ENCODE data around the gene AP5B1. TPM values are rescaled to one million over a fixed set of nuclear protein-coding genes. Genes with fewer than 3 reads are reported as not detected.
"Not testable (repeated sequence)": the region's sequence is repeated elsewhere in the genome, so short reads cannot be mapped to it uniquely, and the experiment has no call there.

Gene AP5B1
- total RNA-seq, 1 donor from 2014 or later, result 22.2 TPM

DNA sequence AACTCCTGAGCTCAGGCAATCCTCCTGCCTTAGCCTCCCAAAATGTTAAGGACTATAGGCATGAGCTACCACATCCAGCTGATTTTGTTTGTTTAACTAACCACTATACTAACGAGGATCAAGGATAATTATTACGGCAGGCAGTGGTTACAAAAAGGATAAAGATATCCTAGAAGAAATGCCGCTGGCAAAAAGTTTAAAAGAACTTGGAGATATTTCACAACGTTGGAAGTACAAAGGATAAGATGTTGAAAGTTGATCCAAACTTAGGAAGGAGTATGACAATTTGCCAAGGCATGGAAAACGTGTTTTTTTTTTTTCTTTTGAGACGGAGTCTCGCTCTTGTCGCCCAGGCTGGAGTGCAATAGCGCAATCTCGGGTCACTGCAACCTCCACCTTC is 13.4 kb downstream of the AP5B1 start:
- DNase-seq (ENCODE audit: low spot score), result no peak

DNA sequence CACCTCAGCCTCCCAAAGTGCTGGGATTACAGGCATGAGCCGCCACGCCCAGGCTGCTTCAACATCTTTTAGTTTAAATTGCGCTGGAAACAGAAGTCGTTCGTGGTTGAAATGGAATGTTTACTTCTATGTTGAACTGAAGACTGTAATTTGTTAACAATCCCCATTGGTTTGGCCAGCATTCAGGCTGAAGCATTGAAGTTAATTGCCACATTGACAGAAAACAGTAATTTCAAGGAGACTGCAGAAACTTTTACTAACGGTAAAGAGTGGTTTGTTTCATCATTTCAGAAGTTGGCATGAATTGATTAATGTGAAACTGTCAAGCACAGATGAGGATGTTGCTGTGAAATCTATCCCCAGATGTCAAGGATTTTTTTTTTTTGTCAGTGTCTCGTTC is 14.2 kb downstream of the AP5B1 start:
- DNase-seq (ENCODE audit: low spot score), result no peak

DNA sequence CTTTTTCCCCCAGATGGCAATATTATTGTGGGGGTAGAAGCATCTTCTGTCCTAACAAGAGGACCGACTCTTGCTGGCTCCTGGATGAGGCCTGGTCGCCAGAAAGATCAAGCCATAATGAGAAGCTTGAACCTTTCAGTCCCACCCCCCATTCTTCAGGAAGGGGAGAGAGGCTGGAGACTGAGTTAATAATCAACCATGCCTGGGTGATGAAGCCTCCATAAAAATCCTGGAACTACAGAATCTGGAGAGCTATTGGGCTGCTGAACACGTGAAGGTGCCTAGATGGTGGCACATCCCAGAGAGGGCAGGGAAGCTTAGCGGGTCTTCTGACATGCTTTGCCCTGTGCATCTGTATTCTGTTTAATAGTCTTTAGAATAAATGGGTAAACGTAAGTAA is 16.3 kb downstream of the AP5B1 start:
- no peak for DNase-seq (ENCODE audit: low spot score)

DNA sequence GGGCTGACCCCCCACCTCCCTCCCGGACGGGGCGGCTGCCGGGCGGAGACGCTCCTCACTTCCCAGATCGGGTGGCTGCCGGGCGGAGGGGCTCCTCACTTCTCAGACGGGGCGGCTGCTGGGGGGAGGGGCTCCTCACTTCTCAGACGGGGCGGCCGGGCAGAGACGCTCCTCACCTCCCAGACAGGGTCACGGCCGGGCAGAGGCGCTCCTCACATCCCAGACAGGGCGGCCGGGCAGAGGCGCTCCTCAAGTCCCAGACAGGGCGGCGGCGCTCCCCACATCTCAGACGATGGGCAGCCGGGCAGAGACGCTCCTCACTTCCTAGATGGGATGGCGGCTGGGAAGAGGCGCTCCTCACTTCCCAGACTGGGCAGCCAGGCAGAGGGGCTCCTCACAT is 18.0 kb downstream of the AP5B1 start:
- DNase-seq (ENCODE audit: low spot score), result not testable (repeated sequence)

DNA sequence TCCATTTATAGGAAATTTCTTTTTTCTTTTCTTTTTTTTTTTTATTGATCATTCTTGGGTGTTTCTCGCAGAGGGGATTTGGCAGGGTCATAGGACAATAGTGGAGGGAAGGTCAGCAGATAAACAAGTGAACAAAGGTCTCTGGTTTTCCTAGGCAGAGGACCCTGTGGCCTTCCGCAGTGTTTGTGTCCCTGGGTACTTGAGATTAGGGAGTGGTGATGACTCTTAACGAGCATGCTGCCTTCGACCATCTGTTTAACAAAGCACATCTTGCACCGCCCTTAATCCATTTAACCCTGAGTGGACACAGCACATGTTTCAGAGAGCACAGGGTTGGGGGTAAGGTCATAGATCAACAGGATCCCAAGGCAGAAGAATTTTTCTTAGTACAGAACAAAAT is 18.6 kb downstream of the AP5B1 start:
- not testable (repeated sequence) for DNase-seq (ENCODE audit: low spot score)

DNA sequence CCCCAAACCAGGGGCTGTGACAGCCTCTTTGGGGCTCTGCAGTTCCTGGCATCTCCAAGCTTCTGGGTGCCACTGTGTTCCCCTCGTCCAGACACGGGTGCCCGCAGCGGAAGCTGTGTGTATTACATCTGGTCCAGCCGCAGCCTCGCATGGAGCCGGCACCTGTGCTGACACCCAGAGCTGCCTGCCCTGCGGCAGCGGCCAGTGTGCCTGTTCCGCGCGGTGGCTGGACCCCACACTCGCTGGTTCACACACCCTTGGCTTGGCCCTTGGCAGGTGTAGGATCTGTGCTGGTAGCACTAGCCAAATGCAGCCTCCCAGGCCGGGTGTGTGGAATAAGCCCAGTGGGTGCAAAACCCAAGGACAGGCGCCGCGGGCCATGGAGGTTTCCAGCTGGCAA is 35.7 kb downstream of the AP5B1 start:
- DNase-seq (ENCODE audit: low spot score), result no peak

DNA sequence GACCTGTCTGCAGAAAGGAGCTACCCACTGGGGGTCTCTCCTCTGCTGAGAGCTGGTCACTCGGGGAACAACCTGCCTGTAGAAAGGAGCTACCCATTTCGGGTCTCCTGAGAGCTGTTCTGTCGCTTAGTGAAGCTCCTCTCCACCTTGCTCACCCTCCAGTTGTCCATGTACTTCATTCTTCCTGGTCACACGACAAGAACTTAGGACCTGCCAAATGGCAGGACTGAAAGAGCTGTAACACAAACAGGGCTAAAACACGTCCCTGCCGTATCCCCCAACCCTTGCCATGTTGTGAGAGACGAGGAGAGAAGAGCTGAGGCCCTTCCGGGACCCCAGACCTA is 36.1 kb downstream of the AP5B1 start:
- DNase-seq (ENCODE audit: low spot score), result no peak

DNA sequence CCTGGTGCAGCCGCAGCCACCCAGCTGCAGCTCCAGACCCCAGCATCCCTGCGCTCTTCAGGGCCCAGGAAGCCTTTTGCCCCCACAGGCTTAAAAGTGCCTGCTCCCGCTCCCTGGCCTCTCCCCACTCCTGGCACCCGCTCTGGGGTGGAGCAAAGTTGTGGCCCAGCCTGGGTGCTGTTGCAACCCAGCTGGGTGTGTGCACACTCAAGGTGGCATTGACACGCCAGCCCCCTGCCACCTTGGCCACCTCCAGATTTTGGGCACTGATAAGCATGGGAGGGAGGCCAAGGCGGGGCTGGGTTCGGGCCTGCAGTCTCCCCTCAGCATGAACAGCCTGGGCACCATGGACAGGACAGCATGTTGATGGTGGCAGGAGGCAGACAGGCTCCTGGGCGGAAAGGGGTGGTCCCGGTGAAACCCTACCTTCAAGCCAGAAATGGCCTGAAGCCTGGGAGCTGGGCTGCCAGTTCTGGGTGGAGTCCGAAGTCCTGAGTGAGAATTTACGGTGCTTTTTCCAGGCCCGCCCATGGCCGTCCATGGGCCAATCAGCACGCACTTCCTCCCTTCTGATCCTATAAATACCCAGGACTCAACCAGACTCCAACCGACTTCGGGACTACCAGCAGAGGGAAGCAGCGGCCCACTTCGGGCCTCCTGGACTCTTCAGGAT is 36.6 kb downstream of the AP5B1 start:
- no peak for DNase-seq (ENCODE audit: low spot score)

DNA sequence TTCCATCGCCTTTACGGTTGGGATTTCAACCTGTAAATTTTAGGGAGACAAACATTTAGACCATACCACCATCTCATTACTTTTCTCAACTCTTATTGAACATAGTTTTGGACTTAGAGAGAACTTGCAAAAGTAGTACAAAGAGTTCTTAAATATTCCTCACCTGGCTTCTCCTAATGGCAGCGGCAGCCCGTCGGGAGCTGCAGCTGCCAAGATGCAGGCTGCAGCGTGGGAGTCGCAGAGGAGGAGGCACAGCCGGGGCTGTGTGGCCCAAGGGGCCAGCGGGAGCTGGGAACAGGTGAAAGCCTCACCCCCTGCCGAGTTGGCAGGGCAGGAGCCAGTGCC is 37.1 kb downstream of the AP5B1 start:
- DNase-seq (ENCODE audit: low spot score), result no peak

DNA sequence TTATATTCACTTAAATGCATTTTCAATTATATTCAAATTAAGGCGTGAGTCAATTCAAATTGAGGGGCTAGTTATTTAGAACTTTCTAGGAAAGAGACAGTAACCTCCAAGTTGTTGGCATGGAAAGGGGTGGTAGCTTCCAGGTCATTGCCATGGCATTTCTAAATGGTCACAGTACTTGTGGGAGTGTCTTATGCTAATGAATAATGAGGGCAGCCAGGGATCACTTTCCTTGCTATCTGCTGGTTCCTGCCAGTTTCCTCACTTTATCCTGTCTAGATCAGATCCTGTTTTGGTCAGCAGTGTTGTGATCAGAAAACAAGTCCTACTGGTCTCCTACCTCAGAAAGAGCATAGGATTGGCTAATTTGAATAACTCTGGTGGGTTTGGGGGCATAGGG is 38.4 kb downstream of the AP5B1 start:
- no peak for DNase-seq (ENCODE audit: low spot score)

DNA sequence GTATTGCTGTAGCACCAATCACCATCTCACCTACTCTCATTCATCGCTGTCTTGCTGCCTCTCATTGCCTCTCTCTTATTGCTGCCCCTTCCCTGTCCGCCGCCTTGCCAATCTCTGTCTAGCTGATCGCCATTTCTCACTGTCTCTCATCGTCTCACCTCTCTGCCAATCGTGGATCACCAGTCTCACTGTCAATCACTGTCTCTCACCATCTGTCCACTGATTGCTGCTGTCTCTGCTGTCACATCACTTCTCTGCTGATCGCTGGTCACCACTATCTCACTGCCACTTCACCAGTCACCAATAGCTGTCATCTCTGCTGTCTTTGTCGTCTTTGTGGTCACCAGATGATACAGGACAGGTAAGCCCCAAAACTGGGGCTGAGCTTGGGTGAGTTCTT is 39.6 kb downstream of the AP5B1 start:
- DNase-seq (ENCODE audit: low spot score), result no peak

DNA sequence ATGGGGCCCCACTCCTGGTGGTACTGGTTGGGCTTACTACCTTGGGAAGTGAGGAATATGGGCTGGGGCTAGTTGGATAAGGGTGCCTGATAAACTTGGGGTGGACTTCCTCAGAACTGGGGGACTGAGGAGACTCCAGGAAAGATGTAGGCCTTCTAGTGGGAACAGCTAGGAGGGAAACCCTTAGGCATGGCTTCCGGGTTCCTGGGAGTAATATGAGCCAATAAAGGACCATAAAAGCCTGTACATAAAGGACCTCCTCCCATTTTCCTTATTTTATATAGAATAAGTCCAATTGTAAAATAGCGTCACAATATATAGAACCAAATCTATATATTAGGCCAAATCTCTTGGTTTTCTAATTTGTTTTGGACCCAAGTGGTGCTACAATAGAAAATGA is 41.8 kb downstream of the AP5B1 start:
- DNase-seq (ENCODE audit: low spot score), result no peak

DNA sequence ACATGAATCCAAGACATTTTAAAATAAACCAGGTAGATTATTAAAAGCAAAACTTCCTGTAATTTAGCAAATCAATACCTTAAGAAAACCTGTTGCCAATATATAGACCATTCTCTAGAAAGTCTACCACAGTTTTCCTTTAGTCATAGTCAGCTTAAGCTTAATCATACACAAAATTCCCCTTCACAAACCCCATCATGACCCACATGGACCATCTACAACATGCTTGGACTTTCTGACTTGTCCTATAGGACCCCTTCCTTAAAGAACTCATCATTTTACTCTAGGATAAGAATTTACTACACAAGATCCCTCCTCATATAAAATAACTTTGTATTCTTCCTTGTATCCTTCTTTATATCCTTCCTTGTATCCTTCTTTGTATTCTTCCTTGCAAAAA is 44.0 kb downstream of the AP5B1 start:
- no peak for DNase-seq (ENCODE audit: low spot score)

DNA sequence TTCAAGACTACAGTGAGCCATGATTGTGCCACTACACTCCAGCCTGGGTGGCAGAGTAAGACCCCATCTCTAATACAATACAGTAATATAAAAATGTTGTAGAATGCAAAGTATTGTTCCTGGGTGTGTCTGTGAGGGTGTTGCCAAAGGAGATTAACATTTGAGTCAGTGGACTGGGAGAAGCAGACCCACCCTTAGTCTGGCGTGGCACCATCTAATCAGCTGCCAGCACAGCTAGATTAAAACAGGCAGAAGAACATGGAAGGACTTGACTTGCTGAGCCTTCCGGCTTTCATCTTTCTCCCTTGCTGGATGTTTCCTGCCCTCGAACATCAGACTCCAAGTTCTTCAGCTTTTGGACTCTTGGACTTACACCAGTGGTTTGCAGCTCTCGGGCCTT is 45.7 kb downstream of the AP5B1 start:
- not testable (repeated sequence) for DNase-seq (ENCODE audit: low spot score)

DNA sequence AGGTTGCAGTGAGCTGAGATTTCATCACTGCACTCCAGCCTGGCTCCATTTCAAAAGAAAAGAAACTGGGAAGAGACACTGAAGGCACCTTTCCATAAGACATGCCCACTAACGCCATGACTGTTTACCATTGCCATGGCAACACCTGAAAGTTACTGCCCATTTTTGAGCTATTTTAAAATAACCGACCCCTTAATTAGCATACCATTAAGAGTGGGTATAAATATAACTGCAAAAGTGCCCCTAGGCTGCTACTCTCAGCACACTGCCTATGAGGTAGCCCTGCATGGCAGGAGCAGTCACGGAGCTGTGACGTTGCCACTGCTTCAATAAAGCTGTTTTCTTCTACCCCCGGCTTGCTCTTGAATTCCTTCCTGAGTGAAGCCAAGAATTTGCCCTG is 50.3 kb downstream of the AP5B1 start:
- DNase-seq (ENCODE audit: low spot score), result no peak

DNA sequence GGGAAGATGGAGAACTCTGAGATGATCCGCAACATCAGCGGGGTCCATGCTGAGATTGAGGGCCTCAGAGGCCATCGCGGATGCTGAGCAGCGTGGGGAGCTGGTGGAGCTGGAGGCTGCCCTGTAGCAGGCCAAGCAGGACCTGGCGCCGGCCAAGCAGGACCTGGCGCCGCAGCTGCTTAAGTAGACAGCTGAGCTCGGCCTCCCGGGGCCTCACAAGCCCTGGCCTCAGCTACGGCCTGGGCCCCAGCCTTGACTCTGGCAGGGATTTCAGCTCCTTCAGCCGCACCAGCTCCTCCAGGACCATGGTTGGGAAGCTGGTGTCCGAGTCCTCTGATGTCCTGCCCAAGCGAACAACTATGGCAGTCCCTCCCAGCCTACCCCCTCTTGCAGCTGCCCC is 52.9 kb downstream of the AP5B1 start:
- DNase-seq (ENCODE audit: low spot score), result no peak

DNA sequence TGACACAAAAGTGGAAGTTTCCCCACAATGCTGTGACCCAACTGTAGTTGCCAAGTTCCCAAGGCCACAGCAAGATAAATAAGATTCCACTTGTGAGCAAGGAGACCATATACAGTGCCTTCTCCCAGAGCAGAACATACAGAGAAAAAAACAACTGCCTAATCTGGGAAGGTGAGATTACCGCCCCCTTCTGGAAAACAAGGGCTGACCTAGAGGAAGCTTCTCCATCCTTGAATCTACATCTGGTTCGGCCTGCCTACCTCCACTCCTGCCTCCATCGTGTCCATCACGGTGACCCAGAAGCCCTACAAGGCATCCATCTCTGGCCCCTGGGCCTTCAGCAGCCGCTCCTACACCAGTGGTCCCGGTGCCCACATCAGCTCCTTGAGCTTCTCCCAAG is 54.1 kb downstream of the AP5B1 start:
- DNase-seq (ENCODE audit: low spot score), result no peak

Other genes with a start within 250 kb of the AP5B1 start
- gene LTBP3, start 222.6 kb downstream of the AP5B1 start, total RNA-seq, result 257 TPM
- gene ZNRD2, start 210.5 kb downstream of the AP5B1 start, total RNA-seq, result 30.0 TPM
- 68.2 TPM for gene FAM89B, start 208.4 kb downstream of the AP5B1 start, total RNA-seq
- gene EHBP1L1, start 204.9 kb downstream of the AP5B1 start, total RNA-seq, result 128 TPM
- 1.1 TPM for gene KCNK7, start 185.2 kb downstream of the AP5B1 start, total RNA-seq
- gene MAP3K11, start 166.8 kb downstream of the AP5B1 start, total RNA-seq, result 85.6 TPM
- gene PCNX3, start 165.2 kb downstream of the AP5B1 start, total RNA-seq, result 52.5 TPM
- 74.7 TPM for gene SIPA1, start 142.9 kb downstream of the AP5B1 start, total RNA-seq
- 84.2 TPM for gene RELA, start 118.1 kb downstream of the AP5B1 start, total RNA-seq
- gene KAT5, start 68.7 kb downstream of the AP5B1 start, total RNA-seq, result 74.7 TPM
- 99.2 TPM for gene RNASEH2C, start 60.2 kb downstream of the AP5B1 start, total RNA-seq
- gene OVOL1, start 6.1 kb upstream of the AP5B1 start, total RNA-seq, result 3.5 TPM
- 1.4 TPM for gene SNX32, start 53.0 kb upstream of the AP5B1 start, total RNA-seq
- 692 TPM for gene CFL1, start 77.2 kb upstream of the AP5B1 start, total RNA-seq
- gene MUS81, start 79.5 kb upstream of the AP5B1 start, total RNA-seq, result 63.1 TPM
- 86.5 TPM for gene EFEMP2, start 91.8 kb upstream of the AP5B1 start, total RNA-seq
- 2.7 TPM for gene CTSW, start 98.9 kb upstream of the AP5B1 start, total RNA-seq
- 55.1 TPM for gene FIBP, start 107.5 kb upstream of the AP5B1 start, total RNA-seq
- 28.3 TPM for gene CCDC85B, start 109.7 kb upstream of the AP5B1 start, total RNA-seq
- 1.2 TPM for gene FOSL1, start 119.4 kb upstream of the AP5B1 start, total RNA-seq
- gene C11orf68, start 138.1 kb upstream of the AP5B1 start, total RNA-seq, result 44.8 TPM
- 90.1 TPM for gene DRAP1, start 138.4 kb upstream of the AP5B1 start, total RNA-seq
- not detected for gene TSGA10IP, start 164.5 kb upstream of the AP5B1 start, total RNA-seq
- 41.0 TPM for gene SART1, start 180.8 kb upstream of the AP5B1 start, total RNA-seq
- 29.2 TPM for gene EIF1AD, start 221.2 kb upstream of the AP5B1 start, total RNA-seq
- gene BANF1, start 221.5 kb upstream of the AP5B1 start, total RNA-seq, result 165 TPM
- gene CST6, start 231.0 kb upstream of the AP5B1 start, total RNA-seq, result 1.0 TPM
- gene CATSPER1, start 245.5 kb upstream of the AP5B1 start, total RNA-seq, result 0.92 TPM

All from mucosa of gallbladder (tissue), 1 donor.